Neural cell (in vitro differentiated cells): ENCODE results near the gene RAD51AP2. TPM values are rescaled to one million over a fixed set of nuclear protein-coding genes. Genes with fewer than 3 reads are reported as not detected.

Experiments used
- polyA plus RNA-seq: library from polyadenylated mRNA; depleted of rRNA; stranded (reverse); fragments of >200 nt; gene quantifications from 2 replicates; pipeline ENCODE4 v1.2.3, GENCODE V29; 2014

Gene RAD51AP2
- polyA plus RNA-seq, 1 donor from 2014 or later, result 0.54 TPM

Other genes starting within 250 kb of the RAD51AP2 start
- gene VSNL1, start 22.3 kb upstream of the RAD51AP2 start, polyA plus RNA-seq, result 64.1 and 69.7 TPM in 2 replicates
- gene SMC6, start 235.4 kb upstream of the RAD51AP2 start, polyA plus RNA-seq, result 17.4 and 20.1 TPM in 2 replicates
- gene GEN1, start 235.7 kb upstream of the RAD51AP2 start, polyA plus RNA-seq, result 9.3 and 9.4 TPM in 2 replicates